HG03159 (cell line): ENCODE data around the gene VEGFC.

Source experiments
- ATAC-seq: cut with Tn5 transposase; IDR thresholded peaks from one replicate; pipeline ENCODE4 v1.9.1; 2021; ENCODE audit warnings: mild to moderate bottlenecking, moderate library complexity; ENCODE audit not compliant: unreplicated experiment

Gene VEGFC

DNA sequence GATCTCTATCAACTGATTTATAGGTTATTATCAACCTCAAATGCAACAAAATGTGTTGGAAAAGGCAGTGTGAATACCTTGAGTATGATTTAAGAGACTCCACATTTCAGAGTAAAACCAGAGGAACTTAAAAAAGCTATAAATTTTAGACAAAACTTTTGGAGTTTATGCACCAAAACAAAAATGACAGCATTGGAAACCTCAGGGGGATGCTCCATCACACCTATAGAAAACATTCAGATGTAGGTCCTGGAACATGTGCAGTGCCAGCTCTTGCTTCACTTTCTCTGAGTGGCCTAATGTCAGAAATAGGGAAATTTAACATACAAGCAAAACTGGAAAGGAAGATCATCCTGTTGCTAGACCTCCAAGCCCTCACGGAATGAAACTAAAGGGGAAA lies 5.8 kb upstream of the VEGFC start:
- ATAC-seq, result no peak

GRCh38 chr4:176795441-176795840 lies 2.7 kb upstream of the VEGFC start:
- no peak for ATAC-seq

DNA sequence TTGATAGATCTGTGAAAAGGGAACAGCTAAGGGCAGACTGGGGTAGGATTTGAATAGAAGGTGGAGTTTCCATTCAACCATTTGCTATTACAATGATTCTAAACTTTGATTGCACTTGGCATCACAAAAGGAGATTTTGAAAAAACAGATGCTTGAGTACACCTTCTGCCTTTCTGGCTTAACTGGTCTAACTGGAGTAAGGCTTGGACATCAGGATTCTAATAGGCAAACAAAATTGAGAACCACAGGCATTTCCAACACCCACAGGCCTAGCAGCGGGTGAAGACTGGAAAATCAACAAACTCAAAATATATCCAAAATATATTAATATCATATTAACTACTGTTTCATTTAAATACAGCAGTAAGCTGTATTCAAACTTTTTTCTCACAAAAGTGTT lies 1.9 kb upstream of the VEGFC start:
- no peak for ATAC-seq

- ATAC-seq, result no peak
Observed at GRCh38 chr4:176794151-176794550, 1.4 kb upstream of the VEGFC start.

- ATAC-seq, result no peak
Observed at GRCh38 chr4:176793060-176793605, 411 bp upstream of the VEGFC start.

DNA sequence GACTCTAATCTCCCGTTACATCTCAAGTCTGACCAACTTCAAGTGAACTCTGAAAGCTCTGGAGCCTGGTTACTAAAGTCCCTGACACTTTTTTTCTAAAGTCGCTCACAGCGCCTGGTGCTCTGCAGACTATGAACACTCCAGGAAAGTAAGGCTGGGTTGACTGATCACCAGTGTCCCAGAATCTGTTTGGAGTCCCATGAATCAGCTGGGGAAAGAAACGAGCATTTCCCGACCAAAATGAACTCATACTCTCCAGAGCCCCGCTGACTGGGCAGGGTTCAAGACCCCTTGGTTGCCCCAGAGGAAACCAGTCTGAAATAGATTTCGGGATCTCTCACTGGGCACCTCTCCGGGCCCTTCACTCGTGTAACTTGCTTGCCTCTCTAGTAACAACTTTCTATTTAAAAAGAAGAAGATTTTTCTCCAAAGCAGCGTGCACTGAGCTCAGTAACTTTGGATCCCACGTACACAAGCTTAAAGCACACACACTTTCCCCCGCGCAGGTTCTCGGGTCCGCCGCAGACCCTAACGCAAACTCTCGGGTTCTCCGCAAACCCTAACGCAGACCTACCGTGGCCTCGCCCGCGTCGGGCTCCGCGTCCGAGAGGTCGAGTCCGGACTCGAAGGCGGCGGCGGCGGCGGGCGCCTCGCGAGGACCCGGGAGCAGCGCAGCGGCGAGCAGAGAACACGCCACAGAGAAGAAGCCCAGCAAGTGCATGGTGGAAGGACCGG lies 964 bp downstream of the VEGFC start:
- peak; percentile 25 for ATAC-seq

- ATAC-seq, result no peak
Observed at GRCh38 chr4:176790398-176790797, 2.3 kb downstream of the VEGFC start.

DNA sequence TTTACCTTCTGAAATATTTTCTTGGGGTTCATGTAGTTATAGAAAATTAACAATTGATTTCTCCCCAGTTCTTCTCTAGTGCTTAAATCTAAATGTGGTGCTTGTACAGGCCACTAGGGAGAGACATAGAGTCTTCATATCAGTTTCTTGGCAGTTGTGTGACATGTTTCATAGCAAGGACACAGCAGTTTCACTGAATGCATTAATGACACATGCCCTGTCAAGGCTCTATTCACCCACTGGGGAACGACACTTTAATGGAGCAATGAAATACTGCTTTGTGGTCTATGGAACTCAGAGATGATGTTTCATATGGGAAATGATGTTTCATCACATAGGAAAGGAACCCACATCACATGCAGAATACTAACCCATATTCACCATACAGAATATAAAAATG lies 2.8 kb downstream of the VEGFC start:
- peak; percentile 72 for ATAC-seq

GRCh38 chr4:176788971-176789370 lies 3.8 kb downstream of the VEGFC start:
- ATAC-seq, result no peak

DNA sequence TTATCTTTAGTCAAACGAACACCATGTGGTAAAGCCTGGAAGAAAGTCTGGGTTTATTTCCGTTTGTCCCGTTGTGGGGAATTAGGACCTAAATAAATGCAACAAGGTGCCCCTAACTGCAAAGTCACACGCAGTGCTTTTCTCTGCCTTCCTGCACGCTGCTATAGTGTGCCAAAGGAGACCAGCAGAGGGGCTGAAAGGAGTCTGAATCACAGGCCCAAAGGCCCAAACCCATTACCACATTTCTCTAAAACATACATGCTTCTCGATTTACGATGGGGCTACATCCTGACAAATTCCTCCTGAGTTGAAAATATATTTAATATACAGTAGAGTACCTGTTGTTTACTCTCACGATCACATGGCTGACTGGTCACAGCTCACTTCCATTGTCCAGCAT lies 4.5 kb downstream of the VEGFC start:
- ATAC-seq, result no peak

DNA sequence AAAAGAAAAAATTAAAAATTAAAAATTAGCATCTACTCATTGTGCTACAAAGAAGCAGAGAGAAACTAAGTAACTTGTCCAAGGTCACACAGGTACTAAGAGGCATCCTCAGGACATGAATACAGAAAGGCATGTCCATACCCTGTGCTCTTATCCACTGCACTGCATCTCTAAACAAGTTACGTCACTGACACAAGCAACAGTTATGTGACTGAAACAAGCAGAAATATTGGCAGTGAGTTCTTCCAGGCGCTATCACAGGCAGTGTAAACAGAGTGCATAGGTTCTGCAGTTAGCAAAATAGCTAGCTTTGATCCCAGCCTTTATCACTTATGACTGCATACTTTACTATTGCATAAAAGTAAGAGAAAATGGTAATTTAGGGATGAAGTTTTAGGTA lies 7.9 kb downstream of the VEGFC start:
- no peak for ATAC-seq

GRCh38 chr4:176782794-176783193 lies 9.9 kb downstream of the VEGFC start:
- ATAC-seq, result no peak

GRCh38 chr4:176782191-176782590 lies 10.5 kb downstream of the VEGFC start:
- ATAC-seq, result no peak

DNA sequence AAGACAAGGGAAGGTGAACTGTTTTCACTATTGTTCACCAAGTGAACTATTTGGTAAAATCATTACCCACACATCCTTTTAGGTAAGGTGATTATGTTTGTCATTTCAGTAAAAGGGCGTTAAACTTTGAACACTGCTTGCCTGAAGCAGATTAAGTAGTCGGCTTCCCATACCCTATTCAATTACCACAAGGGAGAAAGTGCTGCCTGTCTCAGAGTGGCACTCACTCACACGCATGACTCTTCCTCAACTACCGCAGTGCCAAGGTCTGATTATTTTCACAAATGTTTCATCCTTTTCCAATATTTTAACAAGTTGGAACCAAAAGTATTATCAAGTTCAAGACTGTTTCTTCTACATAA lies 11.0 kb downstream of the VEGFC start:
- ATAC-seq, result no peak

- no peak for ATAC-seq
Observed at GRCh38 chr4:176780995-176781738, 11.6 kb downstream of the VEGFC start.

DNA sequence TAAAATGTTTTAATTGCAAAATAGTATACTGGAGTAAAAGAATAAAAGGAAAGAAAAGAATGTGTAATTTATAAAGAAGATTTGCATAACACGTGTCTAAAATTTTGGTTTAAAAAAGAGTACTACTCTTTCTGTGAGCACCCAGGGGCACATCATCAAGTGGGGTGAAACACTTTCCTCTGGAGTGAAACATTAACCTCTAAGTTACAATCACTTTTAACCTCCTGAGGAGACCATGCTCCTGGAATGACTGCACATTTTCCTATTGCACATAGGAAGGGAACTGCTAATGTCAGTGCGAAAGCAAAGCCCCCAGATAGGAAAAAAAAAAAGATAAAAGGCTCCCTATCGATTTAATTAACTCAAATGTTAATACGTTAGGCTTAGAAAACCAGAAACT lies 13.3 kb downstream of the VEGFC start:
- ATAC-seq, result no peak

DNA sequence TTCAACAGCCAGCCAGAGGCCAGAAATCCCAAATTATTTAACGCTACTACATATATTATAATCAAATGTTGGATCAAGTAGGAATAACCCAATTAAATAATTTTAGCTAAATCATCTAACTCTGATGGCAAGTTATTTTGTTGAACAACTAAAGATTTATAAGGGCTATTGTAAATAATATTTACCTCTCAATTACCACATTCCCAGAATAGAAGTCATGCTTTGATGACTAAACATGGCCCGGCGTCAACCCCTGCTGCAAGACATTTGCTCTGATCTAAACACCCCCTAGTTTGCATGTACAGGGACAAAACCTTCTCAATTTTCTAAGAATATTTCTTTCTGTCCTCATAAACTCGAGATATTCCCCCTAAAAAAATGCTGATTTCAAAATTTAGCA lies 14.2 kb downstream of the VEGFC start:
- no peak for ATAC-seq

GRCh38 chr4:176778063-176778462 lies 14.7 kb downstream of the VEGFC start:
- ATAC-seq, result no peak

GRCh38 chr4:176775338-176775737 lies 17.4 kb downstream of the VEGFC start:
- no peak for ATAC-seq

DNA sequence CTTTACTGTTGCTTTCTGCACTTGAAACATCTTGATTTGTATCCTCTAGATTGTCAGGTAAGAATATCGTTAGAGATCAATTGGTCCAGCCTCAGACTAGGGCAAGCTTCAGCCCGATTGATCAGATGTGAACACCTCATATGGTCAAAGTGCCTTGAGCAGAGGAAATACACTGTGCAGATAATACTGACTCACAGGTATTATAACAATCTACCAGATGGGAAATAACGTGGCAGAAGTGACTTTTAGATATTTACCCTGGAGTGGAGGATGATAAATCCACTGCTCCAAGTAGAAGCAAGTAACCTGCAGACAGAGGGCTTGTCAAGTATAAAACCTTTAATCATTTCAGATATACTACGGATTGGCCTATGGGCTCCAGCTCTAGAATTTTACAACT lies 17.9 kb downstream of the VEGFC start:
- no peak for ATAC-seq

DNA sequence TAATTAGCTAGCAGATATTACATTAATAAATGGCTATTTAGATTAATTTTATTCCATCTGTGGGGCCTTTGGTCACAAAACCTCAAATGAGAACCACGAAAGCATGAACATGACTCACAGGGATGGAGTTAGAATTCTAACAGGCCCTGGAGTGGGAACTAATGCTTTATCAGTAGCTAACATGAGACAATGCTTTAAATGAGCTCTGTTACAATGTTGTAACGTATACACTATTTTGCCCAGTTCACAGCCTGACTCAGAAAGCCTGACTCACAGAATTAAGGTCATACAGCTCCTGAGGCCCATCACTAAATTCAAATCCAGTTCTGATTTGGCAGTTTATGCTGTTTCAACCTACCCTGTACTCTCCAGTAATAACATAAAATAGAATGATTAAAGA lies 23.2 kb downstream of the VEGFC start:
- no peak for ATAC-seq

- no peak for ATAC-seq
Observed at GRCh38 chr4:176767183-176767582, 25.5 kb downstream of the VEGFC start.
